IMR-90 (cell line): Measurements from ENCODE around the gene MAOB. TPM values are rescaled to one million over a fixed set of nuclear protein-coding genes. Genes with fewer than 3 reads are reported as not detected.

Experiments
- ATAC-seq: fragments of 200-7000 bp; cut with Tn5 transposase; 2 replicates; pipeline ENCODE4 v1.9.1; 2020; ENCODE audit warnings: low read depth, mild to moderate bottlenecking, moderate library complexity
- BruUV-seq: library from RNA; stranded (reverse); fragments of 400-500 nt; replicated peaks from 2 replicates; lab custom pipeline; 2021; lab: Mats Ljungman, UMichigan
- CTCF ChIA-PET: fragments of 300-600 bp; formaldehyde crosslinking; extraction: SDS; loops from one replicate; lab custom pipeline; 2021; ENCODE audit warnings: antibody characterized with exemption; lab: Yijun Ruan, JAX
- POLR2A ChIA-PET: fragments of 300-600 bp; sonication (Branson Sonifier 250); formaldehyde crosslinking; loops from one replicate; lab custom pipeline; 2022; ENCODE audit warnings: antibody characterized with exemption; ENCODE audit not compliant: unreplicated experiment; lab: Charles Lee
- DNase-seq: peaks from one replicate; pipeline ENCODE4 v3.0.0; 2013
- H2AFZ ChIP-seq: replicated peaks from 2 replicates; pipeline ENCODE3; 2013; ENCODE audit warnings: low read length, mild to moderate bottlenecking; ENCODE audit not compliant: poor library complexity
- H2AK5ac ChIP-seq: 2 replicates; pipeline ENCODE4 v1.6.1; 2013; ENCODE audit warnings: low read depth, low read length, inconsistent platforms
- H2AK9ac ChIP-seq: replicated peaks from 2 replicates; pipeline ENCODE3; 2013; ENCODE audit warnings: mild to moderate bottlenecking, low read depth, low read length, moderate library complexity; ENCODE audit not compliant: poor library complexity
- H2BK120ac ChIP-seq: 2 replicates; pipeline ENCODE4 v1.6.1; 2013; ENCODE audit warnings: low read depth, low read length, inconsistent platforms
- H2BK15ac ChIP-seq: 3 replicates; pipeline ENCODE4 v1.6.1; 2013; ENCODE audit warnings: low read depth, low read length, inconsistent platforms
- H2BK20ac ChIP-seq: 2 replicates; pipeline ENCODE4 v1.6.1; 2013; ENCODE audit warnings: low read depth, mild to moderate bottlenecking, inconsistent platforms, low read length, moderate library complexity
- H2BK5ac ChIP-seq: 2 replicates; pipeline ENCODE4 v1.6.1; 2013; ENCODE audit warnings: mild to moderate bottlenecking, low read depth, low read length, inconsistent platforms; ENCODE audit not compliant: poor library complexity, severe bottlenecking
- H3K14ac ChIP-seq: replicated peaks from 2 replicates; pipeline ENCODE4 v1.6.1; 2013; ENCODE audit warnings: low read depth, low read length, inconsistent platforms
- H3K18ac ChIP-seq: 2 replicates; pipeline ENCODE4 v1.6.1; 2013; ENCODE audit warnings: low read depth, low read length, control low read depth
- H3K23ac ChIP-seq: 2 replicates; pipeline ENCODE4 v1.6.1; 2013; ENCODE audit warnings: low read depth, low read length, inconsistent platforms
- H3K27ac ChIP-seq: 2 replicates; pipeline ENCODE4 v1.5.1; 2013; ENCODE audit warnings: mild to moderate bottlenecking, control low read depth, low read length; ENCODE audit not compliant: insufficient read depth
- H3K27me3 ChIP-seq: 2 replicates; pipeline ENCODE4 v1.6.1; 2013; ENCODE audit warnings: low read length; ENCODE audit not compliant: control insufficient read depth, insufficient read depth
- H3K36me3 ChIP-seq: 2 replicates; pipeline ENCODE4 v1.6.1; 2013; ENCODE audit warnings: low read length, mixed read lengths; ENCODE audit not compliant: control insufficient read depth, insufficient read depth
- H3K4ac ChIP-seq: 2 replicates; pipeline ENCODE4 v1.6.1; 2013; ENCODE audit warnings: low read depth, low read length, inconsistent platforms
- H3K4me1 ChIP-seq: 2 replicates; pipeline ENCODE4 v1.6.1; 2013; ENCODE audit warnings: low read length, mixed read lengths; ENCODE audit not compliant: control insufficient read depth, insufficient read depth
- H3K4me2 ChIP-seq: 2 replicates; pipeline ENCODE4 v1.6.1; 2013; ENCODE audit warnings: low read depth, mild to moderate bottlenecking, control low read depth, low read length, moderate library complexity
- H3K4me3 ChIP-seq: 2 replicates; pipeline ENCODE4 v1.5.1; 2013; ENCODE audit warnings: low read depth, mild to moderate bottlenecking, control low read depth, low read length, moderate library complexity; ENCODE audit not compliant: insufficient read depth
- H3K56ac ChIP-seq: 2 replicates; pipeline ENCODE4 v1.6.1; 2013; ENCODE audit warnings: low read length, inconsistent platforms; ENCODE audit not compliant: insufficient read depth; ENCODE audit errors: extremely low read depth
- H3K79me1 ChIP-seq, 2 experiments: 2 replicates each; pipeline ENCODE4 v1.6.1; 2013; ENCODE audit warnings: low read length in 2 of 2, inconsistent platforms in 1 of 2, low read depth in 1 of 2
- H3K9ac ChIP-seq: 2 replicates; pipeline ENCODE4 v1.6.1; 2013; ENCODE audit warnings: low read depth, low read length, control low read depth
- H3K9me1 ChIP-seq: 2 replicates; pipeline ENCODE4 v1.6.1; 2013; ENCODE audit warnings: low read length, inconsistent platforms; ENCODE audit not compliant: insufficient read depth
- H3K9me3 ChIP-seq: 2 replicates; pipeline ENCODE4 v1.6.1; 2013; ENCODE audit warnings: low read length; ENCODE audit not compliant: control insufficient read depth, insufficient read depth
- H4K20me1 ChIP-seq: 2 replicates; pipeline ENCODE4 v1.6.1; 2013; ENCODE audit warnings: low read length, inconsistent platforms; ENCODE audit not compliant: insufficient read depth
- H4K5ac ChIP-seq: 2 replicates; pipeline ENCODE4 v1.6.1; 2013; ENCODE audit warnings: mild to moderate bottlenecking, low read depth, low read length, control low read depth
- H4K8ac ChIP-seq, 2 experiments: 2 replicates each; pipeline ENCODE4 v1.6.1; 2013; ENCODE audit warnings: low read depth in 2 of 2, low read length in 2 of 2, control low read depth in 1 of 2, inconsistent platforms in 1 of 2
- H4K91ac ChIP-seq: 2 replicates; pipeline ENCODE4 v1.6.1; 2013; ENCODE audit warnings: low read depth, low read length, inconsistent platforms; ENCODE audit not compliant: insufficient read depth
- BHLHE40 ChIP-seq: fragments of 150-350 bp; IDR thresholded peaks from 2 replicates; pipeline ENCODE4 v1.6.1; 2016; ENCODE audit warnings: mild to moderate bottlenecking, low read depth, low read length
- MAZ ChIP-seq: IDR thresholded peaks from 2 replicates; pipeline ENCODE4 v1.6.1; 2012; ENCODE audit warnings: low read depth, mild to moderate bottlenecking, low read length, improper control_type of control experiment, moderate library complexity, borderline replicate concordance
- NFE2L2 ChIP-seq: fragments of 150-350 bp; IDR thresholded peaks from 2 replicates; pipeline ENCODE4 v1.6.1; 2016; ENCODE audit warnings: low read depth, mild to moderate bottlenecking, low read length
- RAD21 ChIP-seq: IDR thresholded peaks from 2 replicates; pipeline ENCODE4 v1.6.1; 2012; ENCODE audit warnings: low read length, improper control_type of control experiment
- RCOR1 ChIP-seq: IDR thresholded peaks from 2 replicates; pipeline ENCODE4 v1.6.1; 2012; ENCODE audit warnings: mild to moderate bottlenecking, low read length, improper control_type of control experiment; ENCODE audit not compliant: insufficient replicate concordance
- WGBS, 2 experiments: methylation state at CpG; one replicate each; pipeline versions ENCODE4 v1.1.5 to v1.1.7; 2013; ENCODE audit warnings: missing lambda C conversion rate in 2 of 2; ENCODE audit not compliant: insufficient read length in 1 of 2; ENCODE audit errors: extremely low coverage in 2 of 2; 5-methylcytosine and 5-hydroxymethylcytosine counted together
- dilution Hi-C: fragments of 300-500 bp; cut with HindIII; formaldehyde crosslinking; loops from one replicate; pipeline ENCODE4 v1.14.3; 2018; ENCODE audit warnings: low sequenced_read_pairs; ENCODE audit not compliant: unreplicated experiment
- in situ Hi-C: fragments of 300-500 bp; cut with MboI; formaldehyde crosslinking; loops from 3 replicates; pipeline ENCODE4 v1.14.3; 2019; ENCODE audit warnings: low sequenced_read_pairs, inconsistent platforms, mixed read lengths
- intact Hi-C: fragments of 100-400 bp; cut with micrococcal nuclease; formaldehyde crosslinking; loops from 2 replicates; pipeline ENCODE4 v1.10.0; 2022
- polyA plus RNA-seq, 3 experiments: library from polyadenylated mRNA; depleted of rRNA; stranded (reverse); fragments of >200 nt; gene quantifications; 2 replicates each; pipeline ENCODE4 v1.2.3, GENCODE V29; 2012; ENCODE audit warnings: low replicate concordance in 1 of 3
- total RNA-seq: library from RNA; depleted of rRNA; stranded (reverse); fragments of >200 nt; gene quantifications from 2 replicates; pipeline ENCODE4 v1.2.3, GENCODE V29; 2012

MAOB gene
- total and polyA plus RNA-seq, 2 of the 4 experiments (the other 2 are of a cell fraction) = 0.36 to 0.46 TPM

- dilution Hi-C loops (no loop called here), in situ Hi-C loops (no loop called here), intact Hi-C loops (no loop called here)
- H2BK20ac ChIP-seq = no peak overlapping the region
- H2AK5ac ChIP-seq = no peak overlapping the region
- H3K56ac ChIP-seq = no peak overlapping the region
- H4K5ac ChIP-seq = no peak overlapping the region
- no peak overlapping the region for H3K18ac ChIP-seq
- no peaks in the 10 kb centered on the region for H4K20me1 ChIP-seq
- no TSS peak for BruUV-seq
- no peak overlapping the region for H2BK15ac ChIP-seq
- H2BK5ac ChIP-seq = no peak overlapping the region
- H3K23ac ChIP-seq = no peak overlapping the region
- H3K9me3 ChIP-seq = no peaks in the 10 kb centered on the region
- CTCF ChIA-PET = no interaction called here
- no peaks in the 10 kb centered on the region for H3K4me1 ChIP-seq
- no peaks in the 10 kb centered on the region for H3K36me3 ChIP-seq
- DNase-seq = no peak
- POLR2A ChIA-PET = no interaction called here
- H2BK120ac ChIP-seq = no peak overlapping the region
- no peak overlapping the region for H4K91ac ChIP-seq
- no peak overlapping the region for H2AK9ac ChIP-seq
- no peak for ATAC-seq
- H2AFZ ChIP-seq = no peak overlapping the region
- H3K27me3 ChIP-seq = peaks cover 2% of the 10 kb centered on the region; the same call in 1 of the 2 replicates
- no peak overlapping the region for H4K8ac ChIP-seq
- no peak overlapping the region for H3K14ac ChIP-seq
- no peak overlapping the region for H3K4ac ChIP-seq
- H3K4me3 ChIP-seq = no peak overlapping the region
- no peaks in the 10 kb centered on the region for H3K9me1 ChIP-seq
- H3K79me1 ChIP-seq = no peaks in the 10 kb centered on the region
- H3K9ac ChIP-seq = no peak overlapping the region
- no peak overlapping the region for H3K4me2 ChIP-seq
- WGBS, 2 experiments = no CpG with 5 or more reads among the region's 2 CpGs
- TF ChIP-seq MAZ (no peak), BHLHE40 (no peak), RCOR1 (no peak), NFE2L2 (no peak), RAD21 (no peak)
- H3K27ac ChIP-seq = no peak overlapping the region
These were observed 67.0 kb downstream of the MAOB start for GRCh38 chrX:43815209-43815608.
